Upper lobe of right lung (tissue), 1 donor: Measurements from ENCODE around the gene BLTP3B. TPM values are rescaled to one million over a fixed set of nuclear protein-coding genes. Genes with fewer than 3 reads are reported as not detected.
"Not testable (repeated sequence)": the region's sequence is repeated elsewhere in the genome, so short reads cannot be mapped to it uniquely, and the experiment has no call there.

Experiments used
- ATAC-seq: fragments of 200-7000 bp; cut with Tn5 transposase; one replicate; pipeline ENCODE4 v1.9.1; 2020; ENCODE audit warnings: mild to moderate bottlenecking, moderate library complexity
- DNase-seq: peaks from one replicate; pipeline ENCODE4 v3.0.0-alpha.2; 2020
- H3K27ac ChIP-seq: fragments of 200-600 bp; one replicate; pipeline ENCODE4 v1.8.0; 2022
- H3K27me3 ChIP-seq: fragments of 200-600 bp; one replicate; pipeline ENCODE4 v1.8.0; 2022; ENCODE audit warnings: mild to moderate bottlenecking
- H3K36me3 ChIP-seq: fragments of 200-600 bp; one replicate; pipeline ENCODE4 v1.8.0; 2022
- H3K4me1 ChIP-seq: fragments of 200-600 bp; one replicate; pipeline ENCODE4 v1.8.0; 2022
- H3K4me3 ChIP-seq: fragments of 200-600 bp; one replicate; pipeline ENCODE4 v1.8.0; 2022; ENCODE audit warnings: mild to moderate bottlenecking
- H3K9me3 ChIP-seq: fragments of 200-600 bp; one replicate; pipeline ENCODE4 v1.8.0; 2022
- intact Hi-C: fragments of 100-400 bp; cut with DNase I; formaldehyde crosslinking; loops from one replicate; pipeline ENCODE4 v1.11.0; 2022
- long read RNA-seq: library from polyadenylated mRNA; unstranded; transcript quantifications from one replicate; pipeline ENCODE4 v2.0.0, GENCODE V29; 2021
- total RNA-seq: library from RNA; stranded (reverse); fragmentation: NEBNext Ultra II Directional; extraction: Animal tissue kit (Norgen Biotek cat#: 25700); gene quantifications from one replicate; pipeline ENCODE4 v1.2.1, GENCODE V29; 2021
- TF ChIP-seq, protein P1 (sequence below): fragments of 200-600 bp; IDR thresholded peaks from one replicate; pipeline ENCODE4 v1.8.0; 2022; ENCODE audit warnings: antibody characterized with exemption
- donor health status: DM: no; HTN: yes; CAD: no; lungs with severe emphysema.

The BLTP3B gene, protein sequence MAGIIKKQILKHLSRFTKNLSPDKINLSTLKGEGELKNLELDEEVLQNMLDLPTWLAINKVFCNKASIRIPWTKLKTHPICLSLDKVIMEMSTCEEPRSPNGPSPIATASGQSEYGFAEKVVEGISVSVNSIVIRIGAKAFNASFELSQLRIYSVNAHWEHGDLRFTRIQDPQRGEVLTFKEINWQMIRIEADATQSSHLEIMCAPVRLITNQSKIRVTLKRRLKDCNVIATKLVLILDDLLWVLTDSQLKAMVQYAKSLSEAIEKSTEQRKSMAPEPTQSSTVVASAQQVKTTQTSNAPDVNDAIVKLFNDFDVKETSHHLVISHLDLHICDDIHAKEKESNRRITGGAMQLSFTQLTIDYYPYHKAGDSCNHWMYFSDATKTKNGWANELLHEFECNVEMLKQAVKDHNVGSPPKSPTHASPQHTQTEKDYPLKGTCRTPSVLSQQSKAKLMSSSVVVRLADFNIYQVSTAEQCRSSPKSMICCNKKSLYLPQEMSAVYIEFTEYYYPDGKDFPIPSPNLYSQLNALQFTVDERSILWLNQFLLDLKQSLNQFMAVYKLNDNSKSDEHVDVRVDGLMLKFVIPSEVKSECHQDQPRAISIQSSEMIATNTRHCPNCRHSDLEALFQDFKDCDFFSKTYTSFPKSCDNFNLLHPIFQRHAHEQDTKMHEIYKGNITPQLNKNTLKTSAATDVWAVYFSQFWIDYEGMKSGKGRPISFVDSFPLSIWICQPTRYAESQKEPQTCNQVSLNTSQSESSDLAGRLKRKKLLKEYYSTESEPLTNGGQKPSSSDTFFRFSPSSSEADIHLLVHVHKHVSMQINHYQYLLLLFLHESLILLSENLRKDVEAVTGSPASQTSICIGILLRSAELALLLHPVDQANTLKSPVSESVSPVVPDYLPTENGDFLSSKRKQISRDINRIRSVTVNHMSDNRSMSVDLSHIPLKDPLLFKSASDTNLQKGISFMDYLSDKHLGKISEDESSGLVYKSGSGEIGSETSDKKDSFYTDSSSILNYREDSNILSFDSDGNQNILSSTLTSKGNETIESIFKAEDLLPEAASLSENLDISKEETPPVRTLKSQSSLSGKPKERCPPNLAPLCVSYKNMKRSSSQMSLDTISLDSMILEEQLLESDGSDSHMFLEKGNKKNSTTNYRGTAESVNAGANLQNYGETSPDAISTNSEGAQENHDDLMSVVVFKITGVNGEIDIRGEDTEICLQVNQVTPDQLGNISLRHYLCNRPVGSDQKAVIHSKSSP (N-terminal part only)
- total RNA-seq, result 22.0 TPM
- long read RNA-seq, full-length matches to known transcripts, result 6 of 16 reads
- long read RNA-seq, partial matches to known transcripts, result 7 of 16 reads
- long read RNA-seq, other reads (novel, unspliced or antisense), result 3 of 16 reads

DNA sequence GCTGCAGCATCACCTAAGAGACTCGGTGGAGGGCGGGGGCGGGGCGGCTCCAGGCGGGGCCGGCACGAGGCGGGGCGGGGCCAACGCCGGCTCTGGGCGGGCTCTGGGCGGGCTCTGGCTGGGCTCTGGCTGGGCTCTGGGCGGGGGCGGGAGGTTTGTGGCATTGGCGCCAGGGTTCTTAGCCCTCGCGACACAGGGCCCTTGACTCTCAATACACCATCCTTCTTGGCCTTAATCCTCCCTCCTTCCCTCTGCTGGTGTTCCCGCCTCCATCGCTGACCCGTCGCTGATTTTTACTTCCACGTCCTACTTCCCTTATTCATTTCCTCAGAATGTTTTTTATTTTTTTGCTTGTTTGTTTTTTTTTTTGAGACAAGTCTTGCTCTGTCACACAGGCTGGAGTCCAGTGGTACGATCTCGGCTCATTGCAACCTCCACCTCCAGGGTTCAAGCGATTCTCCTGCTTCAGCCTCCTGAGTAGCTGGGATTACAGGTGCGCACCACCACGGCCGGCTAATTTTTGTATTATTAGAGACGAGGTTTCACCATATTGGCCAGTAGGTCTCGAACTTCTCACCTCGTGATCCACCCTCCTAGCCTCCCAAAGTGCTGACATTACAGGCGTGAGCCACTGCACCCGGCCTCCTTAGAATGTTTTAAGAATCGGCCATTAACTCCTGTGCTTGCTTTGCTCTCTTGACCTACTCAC lies at the start of gene BLTP3B:
TSS of gene BLTP3B (minus strand) at position 24 of the 709 bp plus-strand sequence. CDS start 239 bp downstream, outside the sequence.
- Histone ChIP-seq H3K4me1 (peaks cover 13% of the 10 kb centered on the region), H3K9me3 (no peaks in the 10 kb centered on the region), H3K4me3 (peak within 1 kb of the TSS; percentile 98), H3K36me3 (no peaks in the 10 kb centered on the region), H3K27ac (peak within 1 kb of the TSS; percentile 97), H3K27me3 (no peaks in the 10 kb centered on the region)
- intact Hi-C loops, result no loop called here
- peak; percentile 98 for ATAC-seq
- TF ChIP-seq, protein P1, sequence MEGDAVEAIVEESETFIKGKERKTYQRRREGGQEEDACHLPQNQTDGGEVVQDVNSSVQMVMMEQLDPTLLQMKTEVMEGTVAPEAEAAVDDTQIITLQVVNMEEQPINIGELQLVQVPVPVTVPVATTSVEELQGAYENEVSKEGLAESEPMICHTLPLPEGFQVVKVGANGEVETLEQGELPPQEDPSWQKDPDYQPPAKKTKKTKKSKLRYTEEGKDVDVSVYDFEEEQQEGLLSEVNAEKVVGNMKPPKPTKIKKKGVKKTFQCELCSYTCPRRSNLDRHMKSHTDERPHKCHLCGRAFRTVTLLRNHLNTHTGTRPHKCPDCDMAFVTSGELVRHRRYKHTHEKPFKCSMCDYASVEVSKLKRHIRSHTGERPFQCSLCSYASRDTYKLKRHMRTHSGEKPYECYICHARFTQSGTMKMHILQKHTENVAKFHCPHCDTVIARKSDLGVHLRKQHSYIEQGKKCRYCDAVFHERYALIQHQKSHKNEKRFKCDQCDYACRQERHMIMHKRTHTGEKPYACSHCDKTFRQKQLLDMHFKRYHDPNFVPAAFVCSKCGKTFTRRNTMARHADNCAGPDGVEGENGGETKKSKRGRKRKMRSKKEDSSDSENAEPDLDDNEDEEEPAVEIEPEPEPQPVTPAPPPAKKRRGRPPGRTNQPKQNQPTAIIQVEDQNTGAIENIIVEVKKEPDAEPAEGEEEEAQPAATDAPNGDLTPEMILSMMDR, result no peak
- DNase-seq, result peak; percentile 96

DNA sequence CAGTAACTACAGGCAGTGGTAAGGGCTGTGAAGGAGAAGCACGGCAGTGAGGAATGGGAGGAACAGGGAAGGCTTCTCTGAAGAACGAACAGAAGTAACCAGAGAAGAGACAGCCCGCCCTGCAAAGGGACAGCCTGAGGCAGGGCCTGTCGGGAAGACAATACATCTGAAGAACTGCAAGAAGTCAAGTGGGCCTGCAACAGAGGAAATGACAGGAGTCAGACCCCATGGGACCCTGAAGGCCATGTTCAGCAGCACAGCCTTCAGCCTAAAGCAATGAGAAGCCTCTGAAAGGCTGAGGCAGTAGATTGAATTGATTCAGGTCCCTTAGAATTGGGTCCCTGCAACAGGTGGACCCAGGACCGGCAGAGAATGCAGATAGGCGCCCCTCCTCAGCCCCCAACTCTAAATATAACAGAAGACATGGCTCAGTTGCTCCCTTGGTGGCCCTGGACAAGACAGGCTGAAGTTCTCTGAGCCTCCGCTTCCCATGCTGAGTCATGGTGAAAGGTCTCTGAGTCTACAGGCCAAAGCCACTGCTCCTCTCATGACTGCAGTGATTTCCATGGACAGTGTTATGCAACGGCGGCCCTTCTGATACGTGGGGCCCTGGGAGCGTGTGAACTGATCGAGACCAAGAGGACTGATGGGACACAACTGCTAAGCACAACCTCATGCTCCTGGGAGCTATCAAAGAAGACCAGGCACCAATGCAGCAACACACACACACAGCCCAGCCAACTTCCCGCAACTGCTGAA lies 47.1 kb upstream of the BLTP3B start:
- ATAC-seq (no peak), DNase-seq (no peak)
- Histone ChIP-seq H3K4me1 (no peaks in the 10 kb centered on the region), H3K27me3 (no peaks in the 10 kb centered on the region), H3K4me3 (no peak overlapping the region), H3K27ac (no peak overlapping the region), H3K36me3 (no peaks in the 10 kb centered on the region), H3K9me3 (no peaks in the 10 kb centered on the region)
- intact Hi-C loops, result no loop called here
- TF ChIP-seq, protein P1, result no peak

DNA sequence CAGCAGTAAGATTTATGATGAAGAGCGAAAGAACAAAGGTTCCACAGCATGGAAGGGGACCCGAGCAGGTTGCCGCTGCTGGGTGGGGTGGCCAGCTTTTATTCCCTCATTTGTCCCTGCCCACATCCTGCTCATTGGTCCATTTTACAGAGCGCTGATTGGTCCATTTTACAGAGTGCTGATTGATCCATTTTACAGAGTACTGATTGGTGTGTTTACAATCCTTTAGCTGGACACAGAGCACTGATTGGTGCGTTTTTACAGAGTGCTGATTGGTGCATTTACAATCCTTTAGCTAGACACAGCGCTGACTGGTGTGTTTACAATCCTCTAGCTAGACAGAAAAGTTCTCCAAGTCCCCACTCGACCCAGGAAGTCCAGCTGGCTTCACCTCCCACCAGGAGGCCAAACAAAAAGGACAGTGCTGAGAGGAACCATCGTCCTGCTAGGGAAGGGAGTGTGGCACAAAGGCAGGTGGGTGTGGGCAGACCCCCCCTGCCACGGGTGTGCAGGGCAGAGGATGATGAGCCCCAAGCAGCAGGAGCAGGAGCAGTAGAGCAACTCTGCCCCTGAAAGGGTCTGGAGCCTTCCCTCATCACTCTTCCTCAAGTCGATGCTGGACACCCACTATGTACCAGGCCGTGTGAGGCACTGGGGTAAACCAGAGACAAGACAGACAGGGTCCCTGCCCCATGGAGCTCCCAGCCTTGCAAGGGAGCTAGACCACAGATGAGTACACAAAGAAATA lies 46.4 kb upstream of the BLTP3B start:
- H3K27me3 ChIP-seq, H3K4me3 ChIP-seq, H3K9me3 ChIP-seq, H3K36me3 ChIP-seq, intact Hi-C loops, ATAC-seq, H3K4me1 ChIP-seq, DNase-seq, H3K27ac ChIP-seq: not testable (repeated sequence)

DNA sequence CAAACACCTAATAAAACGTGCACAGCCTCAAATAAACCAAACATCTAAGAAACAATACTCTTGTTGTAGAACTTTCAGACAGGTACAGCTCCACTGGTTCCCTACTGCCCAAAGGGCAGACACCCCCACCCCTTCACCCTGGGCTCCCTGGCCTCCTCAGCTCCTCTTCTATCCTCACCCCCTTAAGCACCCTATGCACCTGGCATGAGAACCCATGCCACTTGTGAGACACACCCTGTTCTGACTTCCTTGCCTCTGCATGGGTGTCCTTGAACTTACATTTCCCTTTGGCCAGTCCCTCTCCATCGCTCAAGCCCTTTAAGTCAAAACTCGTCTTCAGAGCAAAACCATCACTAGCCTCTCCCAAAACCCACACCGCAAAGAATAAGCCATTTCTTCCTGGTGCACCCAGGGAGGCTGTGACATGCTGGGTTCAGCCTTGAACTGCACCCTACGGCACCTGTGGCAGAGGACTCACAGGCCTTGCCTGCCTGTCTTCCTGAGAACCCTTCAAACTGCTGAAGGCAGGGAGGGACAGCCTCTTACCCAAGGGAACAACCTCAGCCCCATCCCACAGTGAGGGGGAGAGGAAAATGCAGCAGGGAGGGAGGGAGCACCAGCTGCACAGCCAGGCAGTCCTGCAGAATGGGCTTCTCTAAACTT lies 45.3 kb upstream of the BLTP3B start:
- Histone ChIP-seq H3K27me3 (no peaks in the 10 kb centered on the region), H3K4me3 (no peak overlapping the region), H3K27ac (no peak overlapping the region), H3K9me3 (no peaks in the 10 kb centered on the region), H3K36me3 (no peaks in the 10 kb centered on the region), H3K4me1 (no peaks in the 10 kb centered on the region)
- ATAC-seq, result peak; percentile 56
- intact Hi-C loops, result no loop called here
- no peak for DNase-seq
- TF ChIP-seq, protein P1, result no peak
